ENCODE data around the gene TP63. TPM values are rescaled to one million over a fixed set of nuclear protein-coding genes. Genes with fewer than 3 reads are reported as not detected.

TP63 gene
- total RNA-seq, 2 donors from 2014 or later: not detected

- Mint-ChIP-seq H3K4me1 (no peaks in the 10 kb centered on the region), H3K27me3 (ENCODE audit: insufficient read depth) (no peaks in the 10 kb centered on the region), H3K27ac (no peak overlapping the region), H3K9me3 (no peaks in the 10 kb centered on the region), H3K36me3 (ENCODE audit: low read depth) (no peaks in the 10 kb centered on the region), H3K4me3 (no peak overlapping the region)
- Histone ChIP-seq H3K27me3 (ENCODE audit: control insufficient read depth, insufficient read depth, low read length, poor library complexity, severe bottlenecking) (no peaks in the 10 kb centered on the region), H3K4me1 (ENCODE audit: control insufficient read depth, insufficient read depth, low read length) (no peaks in the 10 kb centered on the region), H3K36me3 (ENCODE audit: control insufficient read depth, insufficient read depth, low read length) (no peaks in the 10 kb centered on the region), H3K4me3 (ENCODE audit: low read length) (no peak overlapping the region), H3K9ac (ENCODE audit: extremely low read depth, low read length, poor library complexity, severe bottlenecking) (no peak overlapping the region), H3K27ac (ENCODE audit: low read depth, low read length) (no peak overlapping the region), H3K9me3 (ENCODE audit: control insufficient read depth, low read length) (no peaks in the 10 kb centered on the region)
- no peak for TF ChIP-seq CTCF (conservative IDR thresholded peaks at IDR 0.05)
- WGBS, 2 experiments (ENCODE audit: insufficient coverage in 1 of 2, insufficient read length in 1 of 2): 90 to 92% methylated on average over 4 to 8 of the region's 9 CpGs
- DNase-seq: no peak
Measured at GRCh38 chr3:189862385-189862998, 231.3 kb downstream of the TP63 start.

DNA sequence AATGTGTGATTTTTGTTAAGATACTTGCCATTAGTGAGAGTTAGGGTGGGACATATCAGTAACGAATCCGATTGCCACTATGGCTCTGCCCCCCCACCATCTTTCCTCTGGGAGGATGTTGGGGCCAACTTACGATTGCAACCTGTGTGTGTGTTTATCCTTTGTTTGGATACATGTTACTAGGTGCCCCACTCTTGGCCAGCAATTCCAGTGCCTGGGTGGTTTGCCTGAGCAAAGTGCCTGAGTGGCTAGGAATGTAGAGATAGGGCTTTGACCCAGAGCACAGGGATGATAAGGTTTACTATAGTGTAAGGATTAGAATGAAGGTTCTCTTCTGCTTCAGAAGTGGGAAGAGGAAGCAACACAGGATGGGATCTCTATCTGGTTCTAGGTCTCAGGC, 231.8 kb downstream of the TP63 start:
- no peak for DNase-seq
- H3K27me3 Mint-ChIP-seq (ENCODE audit: insufficient read depth): no peaks in the 10 kb centered on the region
- H3K4me3 Mint-ChIP-seq: no peak overlapping the region
- no peak overlapping the region for H3K27ac Mint-ChIP-seq
- Histone ChIP-seq H3K36me3 (ENCODE audit: control insufficient read depth, insufficient read depth, low read length) (no peaks in the 10 kb centered on the region), H3K9me3 (ENCODE audit: control insufficient read depth, low read length) (no peaks in the 10 kb centered on the region), H3K27me3 (ENCODE audit: control insufficient read depth, insufficient read depth, low read length, poor library complexity, severe bottlenecking) (no peaks in the 10 kb centered on the region), H3K27ac (ENCODE audit: low read depth, low read length) (no peak overlapping the region), H3K4me1 (ENCODE audit: control insufficient read depth, insufficient read depth, low read length) (no peaks in the 10 kb centered on the region), H3K9ac (ENCODE audit: extremely low read depth, low read length, poor library complexity, severe bottlenecking) (no peak overlapping the region), H3K4me3 (ENCODE audit: low read length) (no peak overlapping the region)
- H3K36me3 Mint-ChIP-seq (ENCODE audit: low read depth): no peaks in the 10 kb centered on the region
- TF ChIP-seq CTCF (conservative IDR thresholded peaks at IDR 0.05): no peak
- no peaks in the 10 kb centered on the region for H3K4me1 Mint-ChIP-seq
- 93 to 100% methylated on average over 2 to 3 of the region's 3 CpGs for WGBS, 2 experiments (ENCODE audit: insufficient coverage in 1 of 2, insufficient read length in 1 of 2)
- H3K9me3 Mint-ChIP-seq: no peaks in the 10 kb centered on the region

DNA sequence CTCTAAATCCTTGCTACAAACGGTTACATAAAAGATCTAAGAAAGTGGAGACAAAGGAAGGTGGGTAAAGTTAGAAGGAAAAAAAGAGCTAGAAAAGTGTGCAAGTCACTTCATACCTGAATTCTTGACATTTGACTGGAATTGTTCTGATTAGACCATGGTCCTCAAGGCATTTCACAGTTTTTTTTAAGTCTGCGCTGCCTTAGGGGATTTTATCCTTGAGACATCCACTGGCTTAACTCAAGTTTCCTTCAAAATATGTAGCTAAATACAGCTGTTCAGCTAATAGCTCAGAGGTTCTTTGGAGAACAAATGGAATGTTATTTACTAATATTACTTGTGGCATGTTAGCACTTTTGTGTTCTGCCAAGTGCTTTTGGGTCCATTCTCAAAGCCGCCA, 236.9 kb downstream of the TP63 start:
- no peak overlapping the region for H3K27ac ChIP-seq (ENCODE audit: low read depth, low read length)
- H3K9me3 ChIP-seq (ENCODE audit: control insufficient read depth, low read length): no peaks in the 10 kb centered on the region
- no peak for TF ChIP-seq CTCF (conservative IDR thresholded peaks at IDR 0.05)
- Mint-ChIP-seq H3K27ac (no peak overlapping the region), H3K4me1 (no peaks in the 10 kb centered on the region), H3K36me3 (ENCODE audit: low read depth) (no peaks in the 10 kb centered on the region), H3K4me3 (no peak overlapping the region), H3K27me3 (ENCODE audit: insufficient read depth) (no peaks in the 10 kb centered on the region), H3K9me3 (no peaks in the 10 kb centered on the region)
- no peaks in the 10 kb centered on the region for H3K36me3 ChIP-seq (ENCODE audit: control insufficient read depth, insufficient read depth, low read length)
- H3K4me1 ChIP-seq (ENCODE audit: control insufficient read depth, insufficient read depth, low read length): no peaks in the 10 kb centered on the region
- no peak overlapping the region for H3K4me3 ChIP-seq (ENCODE audit: low read length)
- no peaks in the 10 kb centered on the region for H3K27me3 ChIP-seq (ENCODE audit: control insufficient read depth, insufficient read depth, low read length, poor library complexity, severe bottlenecking)
- 97 to 100% methylated on average over 2 to 3 of the region's 3 CpGs for WGBS, 2 experiments (ENCODE audit: insufficient coverage in 1 of 2, insufficient read length in 1 of 2)
- H3K9ac ChIP-seq (ENCODE audit: extremely low read depth, low read length, poor library complexity, severe bottlenecking): no peak overlapping the region
- DNase-seq: no peak
